Measurements from ENCODE around the gene ERBIN.
"Not testable (repeated sequence)": the region's sequence is repeated elsewhere in the genome, so short reads cannot be mapped to it uniquely, and the experiment has no call there.

Gene ERBIN

GRCh38 chr5:65957703-65958102, 31.3 kb downstream of the ERBIN start:
- not testable (repeated sequence) for DNase-seq (ENCODE audit: low read depth in 2 of 2)

GRCh38 chr5:65961633-65962032, 35.3 kb downstream of the ERBIN start:
- DNase-seq (ENCODE audit: low read depth in 2 of 2), result peak in 1 of 2 donors; percentile 11

DNA sequence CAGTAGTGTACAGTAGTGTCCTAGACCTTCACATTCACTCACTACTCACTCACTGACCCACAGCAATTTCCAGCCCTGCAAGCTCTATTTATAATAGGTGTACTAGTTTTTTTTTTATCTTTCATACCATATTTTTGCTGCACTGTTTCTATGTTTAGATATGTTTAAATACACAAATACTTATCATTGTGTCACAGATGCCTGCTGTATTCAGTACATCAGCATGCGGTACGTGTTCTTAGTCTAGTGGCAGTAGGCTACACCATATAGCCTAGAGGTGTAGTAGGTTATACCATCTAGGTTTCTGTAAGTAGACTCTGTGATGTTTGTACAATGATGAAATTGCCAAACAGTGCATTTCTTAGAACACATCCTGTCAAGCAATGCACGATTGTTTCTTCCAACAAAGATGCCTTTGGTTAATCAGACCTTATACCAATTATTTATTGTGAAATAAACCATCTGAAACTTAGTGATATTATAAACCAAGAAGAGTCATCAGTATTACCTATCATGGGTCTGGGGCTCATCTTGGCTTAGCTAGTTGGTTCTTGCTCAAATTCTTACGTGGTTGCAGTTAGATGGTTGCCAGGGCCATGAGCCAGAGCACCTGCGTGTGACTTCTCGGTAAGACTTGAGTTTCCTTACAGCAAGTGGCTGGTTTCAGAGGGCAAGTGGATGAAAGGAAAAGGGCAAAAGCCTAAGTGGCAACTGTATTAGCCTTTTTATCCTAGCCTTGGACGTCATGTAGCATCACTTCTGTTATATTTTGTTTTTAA, 41.1 kb downstream of the ERBIN start:
- no peak for DNase-seq (ENCODE audit: low read depth in 2 of 2)

GRCh38 chr5:65969539-65970393, 43.4 kb downstream of the ERBIN start:
- DNase-seq (ENCODE audit: low read depth in 2 of 2), result no peak

GRCh38 chr5:65970481-65971367, 44.3 kb downstream of the ERBIN start:
- no peak for DNase-seq (ENCODE audit: low read depth in 2 of 2)

DNA sequence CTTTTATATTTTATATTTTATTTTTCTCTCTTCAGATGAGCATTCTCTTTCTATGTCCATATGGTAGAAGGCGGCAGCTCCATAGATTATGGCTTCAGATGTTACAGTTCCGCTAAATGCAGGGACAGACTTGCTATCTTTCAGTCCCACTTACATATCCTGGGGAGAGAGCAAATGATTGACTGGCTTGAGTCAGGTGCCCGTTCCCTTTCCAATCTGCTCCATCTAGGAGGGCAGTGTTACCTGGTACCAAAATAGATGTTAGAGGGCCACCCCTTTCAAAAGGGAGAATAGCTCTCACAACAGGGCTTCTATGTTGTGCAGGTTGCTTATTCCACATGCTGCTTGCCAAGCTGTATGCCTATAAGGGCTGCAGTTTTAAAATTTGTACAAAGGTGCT, 45.3 kb downstream of the ERBIN start:
- no peak for DNase-seq (ENCODE audit: low read depth in 2 of 2)

DNA sequence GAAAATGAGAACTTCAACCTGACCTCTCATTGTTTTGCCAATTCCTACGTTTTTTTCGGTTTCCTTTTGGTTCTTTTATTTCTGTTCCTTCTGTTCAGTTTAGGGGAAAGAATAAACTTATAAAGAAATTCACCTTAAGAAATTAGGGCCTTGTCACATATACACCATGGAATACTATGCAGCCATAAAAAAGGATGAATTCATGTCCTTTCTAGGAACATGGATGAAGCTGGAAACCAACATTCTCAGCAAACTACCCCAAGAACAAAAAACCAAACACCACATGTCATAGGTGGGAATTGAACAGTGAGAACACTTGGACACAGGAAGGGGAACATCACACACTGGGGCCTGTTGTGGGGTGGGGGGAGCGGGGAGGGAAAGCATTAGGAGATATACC, 46.5 kb downstream of the ERBIN start:
- not testable (repeated sequence) for DNase-seq (ENCODE audit: low read depth in 2 of 2)

- no peak for DNase-seq (ENCODE audit: low read depth in 2 of 2)
Observed at GRCh38 chr5:65978251-65978650, 51.9 kb downstream of the ERBIN start.

DNA sequence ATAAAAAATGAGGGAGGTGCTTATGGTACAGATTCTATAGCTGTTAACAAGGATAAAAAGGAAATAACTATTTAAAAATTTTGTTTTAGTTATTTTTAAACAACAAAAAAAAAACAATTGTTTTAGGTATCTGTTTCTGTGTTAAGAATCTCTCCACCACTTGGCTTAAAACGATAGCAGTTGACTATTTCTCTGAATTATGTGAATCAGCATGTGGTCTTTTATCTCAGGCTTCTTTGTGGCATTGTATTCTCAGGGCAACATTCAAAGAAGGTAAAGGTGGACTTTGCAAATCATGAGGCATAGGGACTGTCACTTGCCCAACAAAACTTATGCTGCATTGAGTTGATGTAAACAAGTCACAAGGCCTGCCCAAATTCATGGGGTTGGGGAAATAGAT, 55.2 kb downstream of the ERBIN start:
- no peak for DNase-seq (ENCODE audit: low read depth in 2 of 2)

GRCh38 chr5:65981969-65982619, 55.7 kb downstream of the ERBIN start:
- no peak for DNase-seq (ENCODE audit: low read depth in 2 of 2)

- no peak for DNase-seq (ENCODE audit: low read depth in 2 of 2)
Observed at GRCh38 chr5:65982635-65983034, 56.3 kb downstream of the ERBIN start.

GRCh38 chr5:65984098-65984885, 57.9 kb downstream of the ERBIN start:
- DNase-seq (ENCODE audit: low read depth in 2 of 2), result no peak

DNA sequence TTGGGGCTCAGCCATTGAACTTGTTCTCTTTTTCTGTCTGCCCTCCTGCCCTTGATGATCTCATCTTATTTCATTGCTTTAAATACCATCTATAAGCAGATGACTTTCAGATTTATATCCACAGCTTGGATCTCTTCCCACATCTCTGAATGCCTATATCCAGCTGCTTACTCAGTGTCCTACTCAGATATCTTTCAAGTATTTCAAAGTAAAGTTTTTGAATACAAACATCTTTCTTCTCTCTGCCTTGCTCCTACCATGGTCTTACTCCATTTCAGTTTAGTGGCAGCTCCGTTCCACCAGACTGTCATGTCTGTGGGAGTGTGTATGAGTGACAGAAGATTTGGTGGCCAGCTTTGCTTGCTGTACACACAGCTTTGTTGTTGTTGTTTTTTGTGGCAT, 59.7 kb downstream of the ERBIN start:
- DNase-seq (ENCODE audit: low read depth in 2 of 2), result no peak

GRCh38 chr5:65986796-65987195, 60.4 kb downstream of the ERBIN start:
- no peak for DNase-seq (ENCODE audit: low read depth in 2 of 2)

DNA sequence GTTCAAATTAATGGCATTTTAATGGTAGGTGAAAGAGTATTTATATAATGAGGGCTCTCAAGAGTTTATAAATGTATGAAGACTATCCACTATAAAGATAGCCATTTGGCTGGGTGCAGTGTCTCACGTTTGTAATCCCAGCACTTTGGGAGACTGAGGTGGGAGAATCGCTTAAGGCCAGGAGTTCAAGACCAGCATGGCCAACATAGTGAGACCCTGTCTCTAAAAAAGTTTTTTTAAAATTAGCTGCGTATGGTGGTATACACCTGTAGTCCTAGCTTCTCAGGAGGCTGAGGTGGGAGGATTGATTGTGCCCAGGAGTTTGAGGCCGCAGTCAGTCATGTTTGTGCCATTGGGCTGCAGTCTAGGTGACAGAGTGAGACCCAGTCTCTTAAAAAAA, 61.6 kb downstream of the ERBIN start:
- no peak for DNase-seq (ENCODE audit: low read depth in 2 of 2)

DNA sequence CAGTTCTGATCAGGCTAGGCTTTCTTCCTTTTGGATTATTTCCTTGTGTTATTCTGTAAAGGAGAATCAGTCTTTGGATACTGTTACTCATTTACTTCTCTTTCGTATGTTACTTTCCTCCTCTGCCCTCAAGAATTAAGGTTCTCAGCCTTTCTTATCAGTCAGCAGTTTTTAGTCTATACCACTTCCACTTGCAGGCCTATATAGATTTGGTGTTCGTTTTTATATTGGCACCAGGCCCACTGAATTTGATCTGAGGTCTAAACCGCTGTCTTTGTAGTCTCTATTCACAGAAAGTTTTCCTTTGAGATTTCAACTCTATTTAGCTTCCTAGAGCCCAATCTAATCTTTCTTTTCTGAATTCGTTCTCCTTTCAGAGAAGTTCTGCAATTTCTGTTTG, 62.8 kb downstream of the ERBIN start:
- no peak for DNase-seq (ENCODE audit: low read depth in 2 of 2)

DNA sequence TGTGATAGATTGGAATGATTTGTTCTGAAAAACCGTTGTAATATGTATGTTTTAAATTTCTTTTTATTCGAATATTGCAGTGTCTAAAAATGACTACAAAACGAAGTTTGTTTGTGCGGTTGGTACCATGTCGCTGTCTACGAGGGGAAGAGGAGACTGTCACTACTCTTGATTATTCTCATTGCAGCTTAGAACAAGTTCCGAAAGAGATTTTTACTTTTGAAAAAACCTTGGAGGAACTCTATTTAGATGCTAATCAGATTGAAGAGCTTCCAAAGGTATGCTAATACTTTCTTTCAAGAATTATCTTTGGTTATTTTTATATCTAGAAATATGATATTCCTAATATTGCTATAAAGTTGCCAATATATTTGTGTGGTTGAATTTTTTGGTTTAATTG, 66.3 kb downstream of the ERBIN start:
- no peak for DNase-seq (ENCODE audit: low read depth in 2 of 2)

DNA sequence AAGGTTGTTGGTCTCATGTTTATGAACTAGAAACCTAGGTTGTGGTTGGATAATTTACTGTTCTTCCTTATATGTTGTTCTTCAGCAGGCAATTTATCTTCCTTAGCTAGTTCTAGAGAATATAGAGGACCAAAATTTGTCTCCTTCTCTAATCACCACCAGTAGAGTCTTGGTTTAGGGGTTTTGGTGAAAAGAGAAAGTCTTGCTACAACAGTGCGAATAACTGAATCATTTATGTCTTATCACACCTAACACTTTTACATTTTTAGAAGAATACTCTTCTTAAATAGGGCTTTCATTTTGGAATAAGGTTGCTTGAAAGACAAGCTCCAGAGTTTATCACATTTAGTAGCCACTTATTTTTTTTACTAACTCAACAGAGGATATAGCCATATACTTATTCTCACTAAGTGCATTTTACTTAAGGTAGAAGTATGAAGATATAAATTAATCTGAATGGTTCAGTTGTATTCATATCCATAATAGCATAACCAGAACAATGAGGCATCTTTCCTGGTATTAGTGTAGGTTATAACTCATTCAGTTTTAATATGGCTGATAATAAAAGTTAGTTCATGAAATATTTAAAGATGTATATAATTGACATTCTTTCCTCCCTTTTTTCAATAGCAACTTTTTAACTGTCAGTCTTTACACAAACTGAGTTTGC, 67.9 kb downstream of the ERBIN start:
- DNase-seq (ENCODE audit: low read depth in 2 of 2), result no peak

DNA sequence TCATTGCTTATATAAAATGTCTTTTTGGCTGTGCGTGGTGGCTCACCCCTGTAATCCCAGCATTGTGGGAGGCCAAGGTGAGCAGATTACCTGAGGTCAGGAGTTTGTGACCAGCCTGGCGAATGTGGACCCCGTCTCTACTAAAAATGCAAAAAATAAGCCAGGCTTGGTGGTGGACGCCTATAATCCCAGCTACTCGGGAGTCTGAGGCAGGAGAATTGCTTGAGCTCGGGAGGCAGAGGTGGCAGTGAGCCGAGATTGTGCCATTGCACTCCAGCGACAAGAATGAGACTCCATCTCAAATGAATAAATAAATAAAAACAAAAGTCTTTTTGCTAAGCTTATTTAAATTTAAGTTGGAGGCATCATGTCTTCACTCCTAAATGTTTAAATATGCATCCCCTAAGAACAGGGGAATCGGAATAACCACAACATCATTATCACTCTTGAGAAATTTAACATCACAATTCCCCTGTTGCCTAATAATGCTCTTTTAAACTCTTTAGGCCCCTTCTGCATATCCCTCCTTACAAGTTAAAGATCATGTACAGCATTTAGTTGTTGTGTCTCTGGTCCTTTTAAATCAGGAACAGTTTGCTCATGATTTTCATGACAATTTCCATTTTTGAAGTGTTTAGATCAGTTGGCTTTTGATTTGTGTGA, 72.8 kb downstream of the ERBIN start:
- DNase-seq (ENCODE audit: low read depth in 2 of 2), result no peak

GRCh38 chr5:66001952-66002351, 75.6 kb downstream of the ERBIN start:
- DNase-seq (ENCODE audit: low read depth in 2 of 2), result no peak

Data from stimulated activated CD8-positive, alpha-beta memory T cell treated with anti-CD3 and anti-CD28 coated beads, Interleukin-7, amount 100 ng/mL, for 4 hours (primary cell).